ENCODE results near the gene SCRN2. TPM values are rescaled to one million over a fixed set of nuclear protein-coding genes. Genes with fewer than 3 reads are reported as not detected.
A peak's percentile ranks its signal among the peaks of the same experiment; 100 is the strongest.

The SCRN2 gene
- total RNA-seq, 1 donor from 2014 or later: 29.8 TPM

DNA sequence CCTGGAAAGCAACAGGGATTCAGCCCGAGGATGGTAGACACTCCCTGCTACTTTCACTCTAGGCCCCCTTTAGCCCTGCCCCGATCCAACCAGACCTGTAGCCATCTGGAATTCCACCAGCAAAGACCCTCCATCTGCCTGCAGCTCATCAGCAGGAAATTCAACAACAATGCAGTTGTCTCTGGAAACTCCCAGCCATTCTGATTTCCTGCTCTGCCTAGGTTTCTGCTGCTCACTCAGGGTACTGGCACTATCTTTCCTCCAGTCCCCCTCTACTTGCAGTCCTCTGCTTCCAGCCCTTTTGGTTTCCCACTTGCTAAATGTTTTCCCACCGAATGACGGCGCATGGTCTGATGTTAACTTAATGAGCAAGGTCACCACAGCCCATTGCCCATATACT, 12.5 kb upstream of the SCRN2 start:
- H3K4me2 ChIP-seq: no peak overlapping the region
- peaks cover 2% of the 10 kb centered on the region for H3K36me3 Mint-ChIP-seq
- H3K9me3 Mint-ChIP-seq: peaks cover 2% of the 10 kb centered on the region
- peaks cover 95% of the 10 kb centered on the region for H3K27me3 ChIP-seq
- TF ChIP-seq, protein P1, sequence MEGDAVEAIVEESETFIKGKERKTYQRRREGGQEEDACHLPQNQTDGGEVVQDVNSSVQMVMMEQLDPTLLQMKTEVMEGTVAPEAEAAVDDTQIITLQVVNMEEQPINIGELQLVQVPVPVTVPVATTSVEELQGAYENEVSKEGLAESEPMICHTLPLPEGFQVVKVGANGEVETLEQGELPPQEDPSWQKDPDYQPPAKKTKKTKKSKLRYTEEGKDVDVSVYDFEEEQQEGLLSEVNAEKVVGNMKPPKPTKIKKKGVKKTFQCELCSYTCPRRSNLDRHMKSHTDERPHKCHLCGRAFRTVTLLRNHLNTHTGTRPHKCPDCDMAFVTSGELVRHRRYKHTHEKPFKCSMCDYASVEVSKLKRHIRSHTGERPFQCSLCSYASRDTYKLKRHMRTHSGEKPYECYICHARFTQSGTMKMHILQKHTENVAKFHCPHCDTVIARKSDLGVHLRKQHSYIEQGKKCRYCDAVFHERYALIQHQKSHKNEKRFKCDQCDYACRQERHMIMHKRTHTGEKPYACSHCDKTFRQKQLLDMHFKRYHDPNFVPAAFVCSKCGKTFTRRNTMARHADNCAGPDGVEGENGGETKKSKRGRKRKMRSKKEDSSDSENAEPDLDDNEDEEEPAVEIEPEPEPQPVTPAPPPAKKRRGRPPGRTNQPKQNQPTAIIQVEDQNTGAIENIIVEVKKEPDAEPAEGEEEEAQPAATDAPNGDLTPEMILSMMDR (IDR thresholded peaks at IDR 0.05): no peak
- TF ChIP-seq EZH2 (IDR thresholded peaks at IDR 0.05) (no peak), EZH2phosphoT487 (IDR thresholded peaks at IDR 0.05) (no peak)
- no peak overlapping the region for H3K4me3 Mint-ChIP-seq
- no peak overlapping the region for H3K27ac Mint-ChIP-seq
- peaks cover 15% of the 10 kb centered on the region for H3F3A ChIP-seq (ENCODE audit: low read depth)
- H4K20me1 ChIP-seq (ENCODE audit: low read depth): peaks cover 35% of the 10 kb centered on the region
- no peak overlapping the region for H3K27ac ChIP-seq
- H3K4me1 ChIP-seq: peaks cover 19% of the 10 kb centered on the region
- no peak overlapping the region for H2AFZ ChIP-seq (replicated peaks)
- no peak for DNase-seq (ENCODE audit: low spot score)
- no peaks in the 10 kb centered on the region for H3K79me2 ChIP-seq (ENCODE audit: low read depth)
- peaks cover 17% of the 10 kb centered on the region for H3K4me1 Mint-ChIP-seq
- H3K36me3 ChIP-seq: no peaks in the 10 kb centered on the region
- H3K27me3 Mint-ChIP-seq (ENCODE audit: insufficient read depth, low read depth): peaks cover 71% of the 10 kb centered on the region
- H3K9ac ChIP-seq: no peak overlapping the region
- H3K4me3 ChIP-seq: no peak overlapping the region
- no peaks in the 10 kb centered on the region for H3K9me3 ChIP-seq (ENCODE audit: low read depth)

DNA sequence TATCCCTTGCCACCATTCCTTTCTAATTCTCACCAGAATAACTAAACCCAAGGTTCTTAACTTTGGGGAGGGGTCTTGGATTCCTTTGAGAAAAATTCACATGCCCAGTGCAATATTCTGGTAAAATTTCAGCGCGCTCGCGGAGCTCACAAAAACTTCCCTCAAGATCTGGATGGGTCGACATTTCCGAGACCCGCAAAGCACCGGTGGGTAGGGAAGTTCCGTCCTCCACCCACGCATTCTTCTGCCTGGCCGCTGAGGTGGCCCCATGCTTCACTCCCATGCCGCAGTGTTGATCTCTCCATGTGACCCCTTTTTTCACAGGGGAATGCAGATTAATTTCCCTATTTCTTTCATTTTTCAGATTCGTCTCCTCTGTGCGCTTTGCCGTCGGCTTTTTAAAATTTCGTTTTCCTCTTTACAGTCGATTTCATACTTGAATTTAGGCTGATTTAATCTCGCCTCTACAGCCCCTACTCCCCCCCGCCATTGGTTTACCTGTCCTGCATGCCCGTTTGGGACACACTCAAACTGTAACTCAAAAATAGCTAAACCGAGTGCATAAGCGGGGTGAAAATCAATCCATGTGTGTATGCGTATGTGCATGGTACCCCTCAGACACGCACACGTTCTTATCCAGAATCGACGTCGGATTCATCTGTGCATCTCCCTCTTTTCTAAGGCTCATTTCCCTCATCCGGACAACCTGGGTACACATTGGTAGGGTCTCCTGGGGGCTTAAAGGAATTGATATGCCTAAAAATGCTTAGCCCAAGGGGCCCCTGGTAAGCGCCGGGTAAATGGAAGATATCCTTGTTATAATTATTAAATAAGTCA, 11.3 kb upstream of the SCRN2 start:
- Histone ChIP-seq H2AFZ (replicated peaks) (no peak overlapping the region), H3K4me3 (peak overlapping the region; percentile 46), H3K9ac (no peak overlapping the region), H3K27me3 (peaks cover 100% of the 10 kb centered on the region), H3K27ac (no peak overlapping the region), H3K9me3 (ENCODE audit: low read depth) (no peaks in the 10 kb centered on the region), H3K4me2 (peak overlapping the region; percentile 83), H3K79me2 (ENCODE audit: low read depth) (no peaks in the 10 kb centered on the region), H4K20me1 (ENCODE audit: low read depth) (peaks cover 36% of the 10 kb centered on the region), H3F3A (ENCODE audit: low read depth) (peaks cover 15% of the 10 kb centered on the region), H3K36me3 (no peaks in the 10 kb centered on the region), H3K4me1 (peaks cover 14% of the 10 kb centered on the region)
- DNase-seq (ENCODE audit: low spot score): no peak
- Mint-ChIP-seq H3K27me3 (ENCODE audit: insufficient read depth, low read depth) (peaks cover 67% of the 10 kb centered on the region), H3K4me3 (peak overlapping the region; percentile 40), H3K9me3 (peaks cover 2% of the 10 kb centered on the region), H3K36me3 (peaks cover 2% of the 10 kb centered on the region), H3K27ac (no peak overlapping the region), H3K4me1 (peaks cover 17% of the 10 kb centered on the region)
- TF ChIP-seq EZH2phosphoT487 (IDR thresholded peaks at IDR 0.05): peak; percentile 78
- TF ChIP-seq EZH2 (IDR thresholded peaks at IDR 0.05): peak; percentile 91
- TF ChIP-seq, protein P1 (IDR thresholded peaks at IDR 0.05): no peak

DNA sequence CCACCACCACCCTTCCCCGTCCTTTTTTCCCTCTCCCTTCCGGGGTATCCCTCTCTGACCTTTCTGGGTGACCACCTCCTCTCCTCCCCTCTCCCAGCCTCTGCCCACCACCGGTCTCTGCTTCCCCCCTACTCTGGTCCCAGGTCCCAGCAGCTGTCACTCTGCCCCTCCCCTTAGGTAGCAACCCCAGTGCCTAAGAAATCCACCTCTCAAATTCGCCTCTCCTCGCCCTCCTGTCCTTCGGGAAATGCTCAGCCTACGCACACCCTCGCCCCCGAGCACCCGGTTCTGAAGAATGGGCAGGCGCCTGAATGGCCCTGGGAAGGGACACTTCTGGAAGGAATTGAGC, 10.7 kb upstream of the SCRN2 start:
- Mint-ChIP-seq H3K36me3 (peaks cover 2% of the 10 kb centered on the region), H3K4me1 (peaks cover 17% of the 10 kb centered on the region), H3K27me3 (ENCODE audit: insufficient read depth, low read depth) (peaks cover 72% of the 10 kb centered on the region), H3K9me3 (peaks cover 2% of the 10 kb centered on the region), H3K27ac (no peak overlapping the region), H3K4me3 (peak overlapping the region; percentile 33)
- H2AFZ ChIP-seq (replicated peaks): no peak overlapping the region
- H3K4me1 ChIP-seq: peaks cover 19% of the 10 kb centered on the region
- peaks cover 36% of the 10 kb centered on the region for H4K20me1 ChIP-seq (ENCODE audit: low read depth)
- no peaks in the 10 kb centered on the region for H3K36me3 ChIP-seq
- peak overlapping the region; percentile 83 for H3K4me2 ChIP-seq
- H3K27ac ChIP-seq: no peak overlapping the region
- peak overlapping the region; percentile 46 for H3K4me3 ChIP-seq
- H3F3A ChIP-seq (ENCODE audit: low read depth): peaks cover 15% of the 10 kb centered on the region
- peaks cover 100% of the 10 kb centered on the region for H3K27me3 ChIP-seq
- H3K9ac ChIP-seq: no peak overlapping the region
- TF ChIP-seq EZH2 (IDR thresholded peaks at IDR 0.05) (no peak), EZH2phosphoT487 (IDR thresholded peaks at IDR 0.05) (no peak)
- TF ChIP-seq, protein P1 (IDR thresholded peaks at IDR 0.05): no peak
- DNase-seq (ENCODE audit: low spot score): peak; percentile 54
- H3K79me2 ChIP-seq (ENCODE audit: low read depth): no peaks in the 10 kb centered on the region
- no peaks in the 10 kb centered on the region for H3K9me3 ChIP-seq (ENCODE audit: low read depth)
